Mesenchymal stem cell (in vitro differentiated cells and primary cell): ENCODE data around the gene USP15.
"Not testable (repeated sequence)": the region's sequence is repeated elsewhere in the genome, so short reads cannot be mapped to it uniquely, and the experiment has no call there.

Experiments
- DNase-seq: peaks from one replicate; pipeline ENCODE4 v3.0.0-alpha.2; 2013
- H2AFZ ChIP-seq: one replicate; pipeline ENCODE4 v1.6.1; 2013; ENCODE audit warnings: low read depth, mild to moderate bottlenecking, control low read depth, inconsistent platforms, low read length, moderate library complexity
- H2AK5ac ChIP-seq: 2 replicates; pipeline ENCODE4 v1.6.1; 2013; ENCODE audit warnings: low read length, moderate library complexity, mild to moderate bottlenecking, inconsistent platforms; ENCODE audit not compliant: severe bottlenecking
- H2BK120ac ChIP-seq: one replicate; pipeline ENCODE4 v1.6.1; 2013; ENCODE audit warnings: low read depth, mild to moderate bottlenecking, inconsistent platforms, low read length, moderate library complexity
- H2BK12ac ChIP-seq, 2 experiments: one replicate each; pipeline ENCODE4 v1.6.1; 2013; ENCODE audit warnings: inconsistent platforms in 2 of 2, low read length in 2 of 2, mild to moderate bottlenecking in 2 of 2, moderate library complexity in 2 of 2, control low read depth in 1 of 2
- H2BK15ac ChIP-seq: one replicate; pipeline ENCODE4 v1.6.1; 2013; ENCODE audit warnings: mild to moderate bottlenecking, low read depth, inconsistent platforms; ENCODE audit not compliant: poor library complexity, severe bottlenecking
- H2BK5ac ChIP-seq: 2 replicates; pipeline ENCODE4 v1.6.1; 2013; ENCODE audit warnings: low read depth, mild to moderate bottlenecking, low read length, control low read depth, inconsistent platforms; ENCODE audit not compliant: poor library complexity, severe bottlenecking
- H3K14ac ChIP-seq, 2 experiments: one replicate each; pipeline ENCODE4 v1.6.1; 2013; ENCODE audit warnings: inconsistent platforms in 2 of 2, low read length in 2 of 2, control low read depth in 1 of 2, mild to moderate bottlenecking in 1 of 2, moderate library complexity in 1 of 2
- H3K18ac ChIP-seq, 2 experiments: one replicate each; pipeline ENCODE4 v1.6.1; 2013; ENCODE audit warnings: inconsistent platforms in 2 of 2, low read length in 2 of 2, control low read depth in 1 of 2, low read depth in 1 of 2, mild to moderate bottlenecking in 1 of 2
- H3K23ac ChIP-seq, 2 experiments: one replicate each; pipeline ENCODE4 v1.6.1; 2013; ENCODE audit warnings: inconsistent platforms in 2 of 2, low read length in 2 of 2, mild to moderate bottlenecking in 2 of 2, moderate library complexity in 2 of 2, control low read depth in 1 of 2
- H3K27ac ChIP-seq: 2 replicates; pipeline ENCODE4 v1.5.1; 2013; ENCODE audit warnings: mild to moderate bottlenecking, moderate library complexity, low read length, control low read depth, inconsistent platforms; ENCODE audit not compliant: poor library complexity, severe bottlenecking
- H3K27me3 ChIP-seq, 2 experiments: 2 replicates each; pipeline versions ENCODE4 v1.6.1 to v1.7.0; 2013; ENCODE audit warnings: low read length in 2 of 2, mild to moderate bottlenecking in 2 of 2, moderate library complexity in 2 of 2, control low read depth in 1 of 2, inconsistent platforms in 1 of 2; ENCODE audit not compliant: control insufficient read depth in 1 of 2, insufficient read depth in 1 of 2
- H3K36me3 ChIP-seq, 2 experiments: 2 replicates each; pipeline versions ENCODE4 v1.6.1 to v1.7.0; 2013; ENCODE audit warnings: low read length in 2 of 2, control low read depth in 1 of 2, inconsistent platforms in 1 of 2, low read depth in 1 of 2, mild to moderate bottlenecking in 1 of 2; ENCODE audit not compliant: insufficient read depth in 2 of 2, control insufficient read depth in 1 of 2
- H3K4ac ChIP-seq, 2 experiments: one replicate each; pipeline ENCODE4 v1.6.1; 2013; ENCODE audit warnings: inconsistent platforms in 2 of 2, low read length in 2 of 2, mild to moderate bottlenecking in 2 of 2, moderate library complexity in 2 of 2, control low read depth in 1 of 2, low read depth in 1 of 2
- H3K4me1 ChIP-seq: 2 replicates; pipeline ENCODE4 v1.6.1; 2013; ENCODE audit warnings: low read depth, low read length, control low read depth; ENCODE audit not compliant: control insufficient read depth, insufficient read depth
- H3K4me2 ChIP-seq: 2 replicates; pipeline ENCODE4 v1.6.1; 2013; ENCODE audit warnings: low read length, mild to moderate bottlenecking, inconsistent platforms; ENCODE audit not compliant: poor library complexity, severe bottlenecking
- H3K4me3 ChIP-seq, 2 experiments: 2 replicates each; pipeline versions ENCODE4 v1.5.1 to v1.7.0; 2013; ENCODE audit warnings: low read length in 2 of 2, mild to moderate bottlenecking in 2 of 2, control low read depth in 1 of 2, low read depth in 1 of 2; ENCODE audit not compliant: insufficient read depth in 1 of 2
- H3K79me1 ChIP-seq: replicated peaks from 2 replicates; pipeline ENCODE4 v1.6.1; 2013; ENCODE audit warnings: mild to moderate bottlenecking, control low read depth, low read length, inconsistent platforms; ENCODE audit not compliant: poor library complexity, severe bottlenecking
- H3K9ac ChIP-seq: 2 replicates; pipeline ENCODE4 v1.7.0; 2013; ENCODE audit warnings: mild to moderate bottlenecking, low read length, moderate library complexity
- H3K9me3 ChIP-seq: 2 replicates; pipeline ENCODE4 v1.7.0; 2013; ENCODE audit warnings: mild to moderate bottlenecking, low read length; ENCODE audit not compliant: control insufficient read depth
- H4K8ac ChIP-seq: one replicate; pipeline ENCODE4 v1.6.1; 2013; ENCODE audit warnings: inconsistent platforms, mild to moderate bottlenecking, low read length, moderate library complexity
- H4K91ac ChIP-seq: one replicate; pipeline ENCODE4 v1.6.1; 2013; ENCODE audit warnings: mild to moderate bottlenecking, low read length, inconsistent platforms
- WGBS: methylation state at CpG from one replicate; pipeline ENCODE4 v1.1.7; 2013; ENCODE audit warnings: mixed read lengths; 5-methylcytosine and 5-hydroxymethylcytosine counted together

The USP15 gene

DNA sequence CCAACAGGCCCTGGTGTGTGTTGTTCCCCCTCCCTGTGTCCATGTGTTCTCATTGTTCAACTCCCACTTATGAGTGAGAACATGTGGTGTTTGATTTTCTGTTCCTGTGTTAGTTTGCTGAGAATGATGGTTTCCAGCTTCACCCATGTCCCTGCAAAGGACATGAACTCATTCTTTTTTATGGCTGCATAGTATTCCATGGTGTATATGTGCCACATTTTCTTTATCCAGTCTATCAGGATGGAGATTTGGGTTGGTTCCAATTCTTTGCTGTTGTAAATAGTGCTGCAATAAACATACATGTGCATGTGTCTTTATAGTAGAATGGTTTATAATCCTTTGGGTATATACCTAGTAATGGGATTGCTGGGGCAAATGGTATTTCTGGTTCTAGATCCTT lies 77.4 kb downstream of the USP15 start:
- DNase-seq, H2BK12ac ChIP-seq, H3K4me1 ChIP-seq, H3K14ac ChIP-seq, H3K27me3 ChIP-seq, H4K8ac ChIP-seq, H2AK5ac ChIP-seq, H3K4me2 ChIP-seq, H3K9me3 ChIP-seq, H3K4me3 ChIP-seq, H3K18ac ChIP-seq, H2BK120ac ChIP-seq, H3K4ac ChIP-seq, H2BK15ac ChIP-seq, H4K91ac ChIP-seq, H3K27ac ChIP-seq, H3K79me1 ChIP-seq, H3K23ac ChIP-seq, H3K9ac ChIP-seq, H2BK5ac ChIP-seq, H2AFZ ChIP-seq: not testable (repeated sequence)
- H3K36me3 ChIP-seq, result peaks cover 2 to 17% of the 10 kb centered on the region in 2 experiments

DNA sequence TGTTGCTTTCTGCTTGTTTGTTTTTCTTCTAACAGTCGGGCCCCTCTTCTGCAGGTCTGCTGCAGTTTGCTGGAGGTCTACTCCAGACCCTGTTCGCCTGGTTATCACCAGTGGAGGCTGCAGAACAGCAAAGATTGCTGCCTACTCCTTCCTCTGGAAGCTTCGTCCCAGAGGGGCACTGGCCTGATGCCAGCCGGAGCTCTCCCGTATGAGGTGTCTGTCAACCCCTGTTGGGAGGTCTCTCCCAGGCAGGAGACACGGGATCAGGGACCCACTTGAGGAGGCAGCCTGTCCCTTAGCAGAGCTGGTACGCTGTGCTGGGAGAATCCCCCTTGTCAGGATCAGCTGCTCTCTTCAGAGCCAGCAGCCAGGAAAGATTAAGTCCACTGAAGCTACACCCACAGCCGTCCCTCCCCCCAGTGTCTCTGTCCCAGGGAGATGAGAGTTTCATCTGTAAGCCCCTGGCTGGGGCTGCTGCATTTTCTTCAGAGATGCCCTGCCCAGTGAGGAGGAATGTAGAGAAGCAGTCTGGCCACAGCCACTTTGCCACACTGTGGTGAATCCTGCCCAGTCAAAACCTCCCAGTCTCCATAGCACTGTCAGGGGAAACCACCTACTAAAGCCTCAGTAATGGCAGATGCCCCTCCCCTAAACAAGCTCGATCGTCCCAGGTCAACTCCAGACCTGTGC lies 82.6 kb downstream of the USP15 start:
- not testable (repeated sequence) for H2BK120ac ChIP-seq, H2BK5ac ChIP-seq, H3K4me3 ChIP-seq, H3K14ac ChIP-seq, H2BK15ac ChIP-seq, H4K8ac ChIP-seq, H3K4me2 ChIP-seq, H3K9me3 ChIP-seq, H4K91ac ChIP-seq, H3K23ac ChIP-seq, H2AK5ac ChIP-seq, H3K18ac ChIP-seq, H3K4me1 ChIP-seq, H3K27ac ChIP-seq, H3K9ac ChIP-seq, DNase-seq, H3K27me3 ChIP-seq, H2AFZ ChIP-seq, H3K4ac ChIP-seq, H2BK12ac ChIP-seq
- WGBS, result 98% methylated on average over 10 of the region's 10 CpGs
- H3K36me3 ChIP-seq, result peaks cover 23 to 33% of the 10 kb centered on the region in 2 experiments
- H3K79me1 ChIP-seq, result peaks cover 24% of the 10 kb centered on the region

DNA sequence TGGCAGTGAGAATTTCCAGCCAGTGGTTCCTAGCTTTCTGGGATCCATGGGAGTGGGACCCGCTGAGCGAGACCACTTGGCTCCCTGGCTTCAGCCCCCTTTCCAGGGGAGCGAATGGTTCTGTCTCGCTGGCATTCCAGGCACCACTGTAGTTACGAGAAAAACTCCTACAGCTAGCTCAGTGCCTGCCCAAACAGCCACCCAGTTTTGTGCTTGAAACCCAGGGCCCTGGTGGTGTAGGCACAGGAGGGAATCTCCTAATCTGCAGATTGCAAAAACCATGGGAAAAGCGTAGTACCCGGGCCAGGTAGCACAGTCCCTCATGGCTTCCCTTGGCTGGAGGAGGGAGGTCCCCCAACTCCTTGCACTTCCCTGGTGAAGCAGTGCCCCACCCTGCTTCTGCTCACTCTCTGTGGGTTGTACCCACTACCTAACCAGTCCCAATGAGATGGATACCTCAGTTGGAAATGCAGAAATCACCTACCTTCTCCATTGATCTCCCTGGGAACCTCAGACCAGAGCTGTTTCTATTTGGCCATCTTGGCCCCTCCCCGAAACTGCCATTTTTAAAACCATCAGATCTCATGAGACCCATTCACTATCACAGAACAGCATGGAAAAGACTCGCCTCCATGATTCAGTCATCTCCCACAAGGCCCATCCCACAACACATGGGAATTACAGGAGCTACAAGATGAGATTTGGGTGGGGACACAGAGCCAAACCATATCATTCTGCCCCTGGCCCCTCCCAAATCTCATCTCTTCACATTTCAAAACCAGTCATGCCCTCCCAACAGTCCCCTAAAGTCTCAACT lies 83.3 kb downstream of the USP15 start:
- H2AK5ac ChIP-seq, H3K27ac ChIP-seq, H3K18ac ChIP-seq, H3K9ac ChIP-seq, H3K4me2 ChIP-seq, H2BK15ac ChIP-seq, H2BK5ac ChIP-seq, H3K14ac ChIP-seq, H3K4ac ChIP-seq, H3K9me3 ChIP-seq, H3K4me1 ChIP-seq, H2BK120ac ChIP-seq, H2AFZ ChIP-seq, DNase-seq, H3K23ac ChIP-seq, H3K4me3 ChIP-seq, H3K27me3 ChIP-seq, H4K8ac ChIP-seq, H4K91ac ChIP-seq, H2BK12ac ChIP-seq: not testable (repeated sequence)
- Histone ChIP-seq H3K36me3 (peaks cover 23 to 33% of the 10 kb centered on the region in 2 experiments), H3K79me1 (peaks cover 24% of the 10 kb centered on the region)
- over 99% methylated on average over 7 of the region's 9 CpGs for WGBS

DNA sequence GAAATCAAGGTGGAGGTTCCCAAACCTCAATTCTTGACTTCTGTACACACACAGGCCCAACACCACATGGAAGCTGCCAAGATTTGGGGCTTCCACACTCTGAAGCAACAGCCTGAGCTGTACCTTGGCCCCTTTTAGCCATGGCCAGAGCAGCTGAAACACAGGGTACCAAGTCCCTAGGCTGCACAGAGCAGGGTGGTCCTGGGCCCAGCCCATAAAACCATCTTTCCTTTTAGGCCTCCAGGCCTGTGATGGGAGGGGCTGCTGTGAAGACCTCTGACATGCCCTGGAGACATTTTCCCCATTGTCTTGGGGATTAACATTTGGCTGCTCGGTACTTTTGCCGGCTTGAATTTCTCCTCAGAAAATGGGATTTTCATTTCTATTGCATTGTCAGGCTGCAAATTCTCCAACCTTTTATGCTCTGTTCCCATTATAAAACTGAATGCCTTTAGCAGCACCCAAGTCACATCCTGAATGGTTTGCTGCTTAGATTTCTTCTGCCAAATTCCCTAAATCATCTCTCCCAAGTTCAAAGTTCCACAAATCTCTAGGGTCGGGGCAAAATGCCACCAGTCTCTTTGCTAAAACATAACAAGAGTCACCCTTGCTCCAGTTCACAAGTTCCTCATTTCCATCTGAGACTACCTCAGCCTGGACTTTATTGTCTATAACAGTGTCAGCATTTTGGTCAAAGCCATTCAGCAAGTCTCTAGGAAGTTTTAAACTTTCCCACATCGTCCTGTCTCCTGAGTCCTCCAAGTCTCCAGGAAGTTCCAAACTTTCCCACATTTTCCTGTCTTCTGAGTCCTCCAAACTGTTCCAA lies 84.7 kb downstream of the USP15 start:
- WGBS, result 97% methylated on average over 4 of the region's 4 CpGs
- not testable (repeated sequence) for H3K9me3 ChIP-seq, H3K18ac ChIP-seq

More for the DNA sequence above, 84.7 kb downstream of the USP15 start:
- H3K27ac ChIP-seq, H3K27me3 ChIP-seq, H3K4me2 ChIP-seq, H3K4ac ChIP-seq, H3K9ac ChIP-seq, H4K91ac ChIP-seq, H4K8ac ChIP-seq, H2AK5ac ChIP-seq, H2BK5ac ChIP-seq, H3K4me1 ChIP-seq, H2BK12ac ChIP-seq, H2AFZ ChIP-seq, H3K14ac ChIP-seq, H2BK120ac ChIP-seq, H2BK15ac ChIP-seq, H3K23ac ChIP-seq, H3K4me3 ChIP-seq, DNase-seq: not testable (repeated sequence)
- peaks cover 23 to 33% of the 10 kb centered on the region in 2 experiments for H3K36me3 ChIP-seq
- H3K79me1 ChIP-seq, result peaks cover 24% of the 10 kb centered on the region
